HFF-Myc (cell line): Measurements from ENCODE around the gene TBX18.

ENCODE experiments used
- DNase-seq: peaks from one replicate; pipeline ENCODE4 v3.0.0-alpha.2; 2011; ENCODE audit warnings: low read depth; ENCODE audit errors: extremely low read depth
- H3K4me3 ChIP-seq: replicated peaks from 2 replicates; pipeline ENCODE4 v1.5.1; 2011; ENCODE audit warnings: low read depth, mild to moderate bottlenecking, control low read depth, low read length
- CTCF ChIP-seq: IDR thresholded peaks from 2 replicates; pipeline ENCODE4 v1.5.1; 2012; ENCODE audit warnings: mild to moderate bottlenecking, low read depth, low read length, control low read depth; ENCODE audit errors: missing control alignments

TBX18 gene

DNA sequence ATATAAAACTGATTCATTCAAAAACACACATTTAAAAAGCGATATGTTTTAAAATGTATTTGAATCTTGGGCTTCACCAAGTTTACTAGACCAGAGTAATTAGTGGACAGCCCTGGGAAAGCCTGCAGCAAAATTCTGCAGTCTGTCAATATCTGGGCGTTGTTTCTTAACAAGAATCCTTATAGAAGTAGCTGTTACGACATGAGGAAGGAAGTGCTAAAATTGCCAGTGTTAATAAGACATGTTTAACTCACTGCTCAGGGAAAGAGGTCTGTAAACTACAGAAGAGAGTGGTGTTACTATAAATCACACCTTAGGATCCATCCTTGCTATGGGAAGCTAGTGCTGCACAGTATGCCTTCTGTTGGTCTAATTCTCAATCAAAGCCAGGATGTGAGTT is 120.6 kb downstream of the TBX18 start:
- no peak for DNase-seq
- TF ChIP-seq CTCF: no peak
- H3K4me3 ChIP-seq: no peak overlapping the region

GRCh38 chr6:84641076-84641475 is 123.3 kb downstream of the TBX18 start:
- DNase-seq: no peak
- TF ChIP-seq CTCF: no peak
- no peak overlapping the region for H3K4me3 ChIP-seq

GRCh38 chr6:84639396-84639795 is 125.0 kb downstream of the TBX18 start:
- no peak for TF ChIP-seq CTCF
- no peak overlapping the region for H3K4me3 ChIP-seq
- DNase-seq: no peak

GRCh38 chr6:84638286-84638685 is 126.1 kb downstream of the TBX18 start:
- DNase-seq: no peak
- no peak overlapping the region for H3K4me3 ChIP-seq
- TF ChIP-seq CTCF: no peak
